HG03159 (cell line): ENCODE measurements around the gene HSD11B2.

Experiments
- ATAC-seq: cut with Tn5 transposase; IDR thresholded peaks from one replicate; pipeline ENCODE4 v1.9.1; 2021; ENCODE audit warnings: mild to moderate bottlenecking, moderate library complexity; ENCODE audit not compliant: unreplicated experiment

Gene HSD11B2

GRCh38 chr16:67448580-67448979, 17.7 kb downstream of the HSD11B2 start:
- ATAC-seq, result no peak

- ATAC-seq, result no peak
Observed at GRCh38 chr16:67449336-67449735, 18.4 kb downstream of the HSD11B2 start.

- no peak for ATAC-seq
Observed at GRCh38 chr16:67449739-67450138, 18.8 kb downstream of the HSD11B2 start.

- ATAC-seq, result no peak
Observed at GRCh38 chr16:67451061-67451703, 20.3 kb downstream of the HSD11B2 start.

GRCh38 chr16:67451704-67452435, 20.9 kb downstream of the HSD11B2 start:
- no peak for ATAC-seq

- no peak for ATAC-seq
Observed at GRCh38 chr16:67454104-67454503, 23.2 kb downstream of the HSD11B2 start.

GRCh38 chr16:67454852-67455251, 23.9 kb downstream of the HSD11B2 start:
- no peak for ATAC-seq

GRCh38 chr16:67456391-67457081, 25.6 kb downstream of the HSD11B2 start:
- no peak for ATAC-seq

- ATAC-seq, result no peak
Observed at GRCh38 chr16:67457611-67458010, 26.7 kb downstream of the HSD11B2 start.

GRCh38 chr16:67458121-67458641, 27.3 kb downstream of the HSD11B2 start:
- ATAC-seq, result no peak

GRCh38 chr16:67459066-67459860, 28.3 kb downstream of the HSD11B2 start:
- ATAC-seq, result no peak

- no peak for ATAC-seq
Observed at GRCh38 chr16:67459861-67460150, 28.9 kb downstream of the HSD11B2 start.

- no peak for ATAC-seq
Observed at GRCh38 chr16:67460168-67460567, 29.2 kb downstream of the HSD11B2 start.

- no peak for ATAC-seq
Observed at GRCh38 chr16:67460961-67461360, 30.0 kb downstream of the HSD11B2 start.

- ATAC-seq, result no peak
Observed at GRCh38 chr16:67461600-67462278, 30.8 kb downstream of the HSD11B2 start.

- no peak for ATAC-seq
Observed at GRCh38 chr16:67462279-67462655, 31.3 kb downstream of the HSD11B2 start.

GRCh38 chr16:67463059-67463458, 32.1 kb downstream of the HSD11B2 start:
- ATAC-seq, result no peak

GRCh38 chr16:67463691-67464090, 32.8 kb downstream of the HSD11B2 start:
- no peak for ATAC-seq

GRCh38 chr16:67464565-67464964, 33.6 kb downstream of the HSD11B2 start:
- ATAC-seq, result no peak

GRCh38 chr16:67466581-67466980, 35.7 kb downstream of the HSD11B2 start:
- no peak for ATAC-seq

GRCh38 chr16:67468731-67469130, 37.8 kb downstream of the HSD11B2 start:
- no peak for ATAC-seq
